Adrenal gland (tissue), 12 donors: ENCODE data around the gene DALRD3. TPM values are rescaled to one million over a fixed set of nuclear protein-coding genes. Genes with fewer than 3 reads are reported as not detected.
A peak's percentile ranks its signal among the peaks of the same experiment; 100 is the strongest.

ENCODE experiments used
- DNase-seq, 7 donors: peaks; one replicate each; pipeline ENCODE4 v3.0.0-alpha.2; 2019 to 2020
- H3K27ac ChIP-seq, 5 donors: fragments of 200-600 bp; sonication (generic) in 4 of 5; 1 replicate in 3 of 5; 2 replicates in 2 of 5; pipeline versions ENCODE4 v1.5.1 to v1.8.0; 2016 to 2020; ENCODE audit warnings: mild to moderate bottlenecking in 1 of 5
- H3K27me3 ChIP-seq: fragments of 200-600 bp; 2 replicates; pipeline ENCODE4 v1.8.0; 2021
- H3K36me3 ChIP-seq, 2 donors: fragments of 200-600 bp; replicated peaks in 1 of 2; 1 replicate in 1 of 2; 2 replicates in 1 of 2; pipeline versions ENCODE4 v1.5.1 to v1.8.0; 2018 to 2022
- H3K4me1 ChIP-seq, 2 donors: fragments of 200-600 bp; replicated peaks in 1 of 2; 1 replicate in 1 of 2; 2 replicates in 1 of 2; pipeline versions ENCODE4 v1.5.1 to v1.8.0; 2018 to 2021
- H3K4me3 ChIP-seq, 4 donors: fragments of 200-600 bp; sonication (generic) in 3 of 4; one replicate each; pipeline ENCODE4 v1.5.1; 2016 to 2018
- H3K9me3 ChIP-seq, 3 donors: fragments of 200-600 bp; sonication (generic) in 1 of 3; replicated peaks in 1 of 3; 1 replicate in 2 of 3; 2 replicates in 1 of 3; pipeline versions ENCODE4 v1.5.1 to v1.8.0; 2016 to 2021
- CTCF ChIP-seq, 6 experiments: fragments of 450-650 bp in 4 of 6; fragments of 200-600 bp in 2 of 6; sonication (generic) in 1 of 6; IDR thresholded peaks; 1 replicate in 5 of 6; 2 replicates in 1 of 6; pipeline versions ENCODE4 v1.5.1 to v1.8.0; 2016 to 2021; ENCODE audit warnings: antibody characterized with exemption in 6 of 6, mild to moderate bottlenecking in 2 of 6, moderate library complexity in 1 of 6
- POLR2A ChIP-seq, 2 donors: fragments of 450-650 bp; IDR thresholded peaks; one replicate each; pipeline ENCODE4 v1.6.1; 2017; ENCODE audit warnings: antibody characterized with exemption in 2 of 2, mild to moderate bottlenecking in 2 of 2, moderate library complexity in 1 of 2
- WGBS, 4 donors: extraction: QIAGEN DNeasy Blood & Tissue Kit in 2 of 4; methylation state at CpG; one replicate each; pipeline versions ENCODE4 v1.1.5 to v1.1.7; 2013 to 2017; 5-methylcytosine and 5-hydroxymethylcytosine counted together
- intact Hi-C, 2 donors: fragments of 100-400 bp; cut with DNase I; formaldehyde crosslinking; loops; one replicate each; pipeline versions ENCODE4 v1.14.1 to v1.15.0; 2022 to 2023
- polyA plus RNA-seq, 3 donors: library from polyadenylated mRNA; stranded (reverse); fragments of 200-250 nt in 2 of 3; fragments of 350-450 nt in 1 of 3; fragmentation: Illumina TruSeq in 1 of 3; extraction: RNeasy Lipid Tissue Mini Kit (QIAGEN cat#74804) in 1 of 3; gene quantifications; one replicate each; pipeline ENCODE4 v1.2.3, GENCODE V29; 2013 to 2014
- total RNA-seq, 9 donors: library from RNA; depleted of rRNA in 4 of 9; stranded (reverse); fragments of >200 nt in 4 of 9; fragments of 120-200 nt in 1 of 9; fragmentation: NEBNext Ultra II Directional in 1 of 9; extraction: Animal tissue kit (Norgen Biotek cat#: 25700) in 1 of 9; gene quantifications; one replicate each; pipeline versions ENCODE4 v1.1.0 to v1.2.4, GENCODE V29; 2013 to 2023
- donor health status: healthy with polysubstance abuse.
- donor health status: Bipolar disorder and iron deficiency.
- donor health status: DM: yes; HTN: yes; CAD: no.
- donor health status: DM: no; HTN: no; CAD: no.
- donor health status: DM: no; HTN: no; CAD: no.
- donor health status: DM: yes; HTN: yes; CAD: no.

The DALRD3 gene
- total and polyA plus RNA-seq, 12 donors, result 18.4 to 87.9 (median 46.7) TPM

- Histone ChIP-seq H3K36me3 (peaks cover 0 to 43% of the 10 kb centered on the region in 2 donors), H3K27ac (peak overlapping the region in 3 of 5 donors; percentile 15 to 35 (median 33)), H3K9me3 (no peaks in the 10 kb centered on the region), H3K4me3 (no peak overlapping the region), H3K4me1 (peaks cover 10 to 19% of the 10 kb centered on the region in 2 donors), H3K27me3 (no peaks in the 10 kb centered on the region)
- 63 to 72% (median 67%) methylated on average over 6 of the region's 6 CpGs for WGBS, 4 donors
- intact Hi-C loops, result no loop called here
- peak in 4 of 7 donors; percentile 28 to 68 (median 46) for DNase-seq
- TF ChIP-seq CTCF (IDR thresholded peaks at IDR 0.05) (no peak), POLR2A (IDR thresholded peaks at IDR 0.05) (no peak)
Measured at GRCh38 chr3:49032646-49033304, 14.4 kb upstream of the DALRD3 start.

- H3K27ac ChIP-seq, result no peak overlapping the region
- WGBS, 4 donors, result 83 to 92% (median 88%) methylated on average over 6 of the region's 6 CpGs
- intact Hi-C loops, result no loop called here
- DNase-seq, result peak in 1 of 7 donors; percentile 24
- no peak overlapping the region for H3K4me3 ChIP-seq
- no peaks in the 10 kb centered on the region for H3K27me3 ChIP-seq
- H3K4me1 ChIP-seq, result peaks cover 10 to 19% of the 10 kb centered on the region in 2 donors
- H3K9me3 ChIP-seq, result no peaks in the 10 kb centered on the region
- H3K36me3 ChIP-seq, result peaks cover 0 to 52% of the 10 kb centered on the region in 2 donors
- no peak for TF ChIP-seq POLR2A (IDR thresholded peaks at IDR 0.05)
- no peak for TF ChIP-seq CTCF (IDR thresholded peaks at IDR 0.05)
Measured at GRCh38 chr3:49030321-49030720, 11.9 kb upstream of the DALRD3 start.

GRCh38 chr3:49029563-49029884 lies 11.1 kb upstream of the DALRD3 start:
- H3K4me1 ChIP-seq, result peaks cover 10 to 19% of the 10 kb centered on the region in 2 donors
- no peaks in the 10 kb centered on the region for H3K27me3 ChIP-seq
- DNase-seq, result no peak
- H3K9me3 ChIP-seq, result no peaks in the 10 kb centered on the region
- intact Hi-C loops, result loop anchor here in 1 of 2 donors (10.0 kb wide), 1 partner anchor 1015 kb away; no protein-coding TSS in a partner anchor
- peak overlapping the region; percentile 3 to 94 (median 90) for H3K27ac ChIP-seq
- WGBS, 4 donors, result 2 to 3% (median 2%) methylated on average over 7 of the region's 7 CpGs
- H3K36me3 ChIP-seq, result peaks cover 0 to 52% of the 10 kb centered on the region in 2 donors
- TF ChIP-seq CTCF (IDR thresholded peaks at IDR 0.05), result no peak
- TF ChIP-seq POLR2A (IDR thresholded peaks at IDR 0.05), result no peak
- H3K4me3 ChIP-seq, result peak overlapping the region in 1 of 4 donors; percentile 73

- peak; percentile 92 to 97 (median 94) for DNase-seq
- WGBS, 4 donors, result 2 to 17% (median 3%) methylated on average over 9 to 55 of the region's 55 CpGs
- peak within 1 kb of the TSS in 3 of 4 donors; percentile 1 to 73 (median 50) for H3K4me3 ChIP-seq
- TF ChIP-seq CTCF (IDR thresholded peaks at IDR 0.05) (peak in 2 of 6 experiments; percentile 12 to 14), POLR2A (IDR thresholded peaks at IDR 0.05) (peak; percentile 98)
- peaks cover 0 to 56% of the 10 kb centered on the region in 2 donors for H3K36me3 ChIP-seq
- intact Hi-C loops, result loop anchor here in 1 of 2 donors (10.0 kb wide), 1 partner anchor 1016 kb away; no protein-coding TSS in a partner anchor
- peak within 1 kb of the TSS; percentile 12 to 94 (median 90) for H3K27ac ChIP-seq
- H3K4me1 ChIP-seq, result peaks cover 10 to 19% of the 10 kb centered on the region in 2 donors
- H3K9me3 ChIP-seq, result no peaks in the 10 kb centered on the region
- H3K27me3 ChIP-seq, result no peaks in the 10 kb centered on the region
Measured at GRCh38 chr3:49028673-49029562, 10.5 kb upstream of the DALRD3 start, which contains the start of gene IMPDH2. Gene IMPDH2 (minus strand): TSS chr3:49029398. CDS start chr3:49029350, 48 bp downstream.
